Central memory CD4-positive, alpha-beta T cell (primary cell): ENCODE measurements around the gene ENPP3.
"Not testable (repeated sequence)": the region's sequence is repeated elsewhere in the genome, so short reads cannot be mapped to it uniquely, and the experiment has no call there.

Experiments used
- DNase-seq: peaks from one replicate; pipeline ENCODE4 v3.0.0; 2022

The ENPP3 gene

DNA sequence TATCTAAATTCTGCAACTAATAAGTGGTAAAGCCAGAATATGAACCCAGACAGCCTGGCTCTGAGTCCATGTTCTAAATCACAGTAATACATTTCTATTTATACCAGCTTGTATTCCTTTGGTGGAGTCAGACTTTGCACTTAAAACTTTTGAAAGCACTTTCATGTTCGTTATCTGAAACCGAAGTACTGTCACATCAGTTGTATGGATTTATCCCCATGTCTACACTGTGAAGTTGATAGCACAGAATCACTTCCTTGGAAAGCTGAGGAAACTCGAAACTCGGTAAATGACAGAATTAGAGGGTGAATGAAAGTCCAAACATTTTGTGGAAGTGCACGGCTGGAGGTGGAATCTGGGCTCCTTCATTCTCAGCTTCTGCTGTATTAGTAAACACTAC is 102.0 kb downstream of the ENPP3 start:
- DNase-seq: no peak

DNA sequence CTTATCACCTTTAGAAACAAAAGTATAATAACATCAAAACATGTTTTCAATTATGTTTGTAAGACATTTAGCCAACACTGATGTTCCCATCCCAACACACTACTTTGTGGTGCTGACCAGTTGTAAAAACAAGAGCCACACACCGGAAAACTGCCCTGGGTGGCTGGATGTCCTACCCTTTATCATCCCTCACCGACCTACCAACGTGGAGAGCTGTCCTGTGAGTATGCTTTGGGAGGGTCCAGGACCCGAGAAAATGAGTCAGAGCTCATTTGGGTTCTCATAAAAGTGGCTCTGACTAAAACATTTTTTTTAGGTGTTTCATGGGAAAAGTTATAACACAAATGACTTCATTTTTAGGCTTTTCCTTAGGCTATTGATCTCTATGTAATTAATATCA is 103.1 kb downstream of the ENPP3 start:
- no peak for DNase-seq

- DNase-seq: no peak
Observed at GRCh38 chr6:131741688-131742393, 104.7 kb downstream of the ENPP3 start.

- DNase-seq: no peak
Observed at GRCh38 chr6:131744432-131745287, 107.6 kb downstream of the ENPP3 start.

GRCh38 chr6:131745476-131745875 is 108.4 kb downstream of the ENPP3 start:
- DNase-seq: no peak

- no peak for DNase-seq
Observed at GRCh38 chr6:131747821-131748353, 110.8 kb downstream of the ENPP3 start.

- DNase-seq: no peak
Observed at GRCh38 chr6:131749023-131749422, 111.9 kb downstream of the ENPP3 start.

- not testable (repeated sequence) for DNase-seq
Observed at GRCh38 chr6:131751012-131751715, 114.1 kb downstream of the ENPP3 start.

- DNase-seq: no peak
Observed at GRCh38 chr6:131754088-131754487, 117.0 kb downstream of the ENPP3 start.

GRCh38 chr6:131754715-131755567 is 117.8 kb downstream of the ENPP3 start:
- no peak for DNase-seq

- no peak for DNase-seq
Observed at GRCh38 chr6:131755597-131755996, 118.5 kb downstream of the ENPP3 start.

DNA sequence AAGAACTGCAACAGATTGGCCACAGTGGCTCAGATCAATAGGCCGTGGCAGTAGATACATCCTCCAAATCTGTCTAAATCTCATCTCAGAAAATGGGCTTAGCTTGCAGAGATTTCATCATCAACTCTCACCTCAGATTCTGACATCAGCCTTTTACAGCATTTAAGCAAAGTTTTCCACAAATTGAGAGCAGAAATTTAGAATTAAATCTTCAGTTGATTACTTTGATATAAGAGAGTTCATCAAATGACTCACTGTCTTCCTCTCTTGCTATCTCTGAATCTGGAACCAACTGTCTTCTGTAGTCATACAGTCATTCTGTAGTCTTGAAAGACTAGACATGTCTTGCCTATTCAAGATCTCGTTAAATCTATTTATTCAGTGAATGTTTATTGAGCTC is 118.9 kb downstream of the ENPP3 start:
- DNase-seq: no peak

GRCh38 chr6:131758920-131759319 is 121.8 kb downstream of the ENPP3 start:
- DNase-seq: no peak

DNA sequence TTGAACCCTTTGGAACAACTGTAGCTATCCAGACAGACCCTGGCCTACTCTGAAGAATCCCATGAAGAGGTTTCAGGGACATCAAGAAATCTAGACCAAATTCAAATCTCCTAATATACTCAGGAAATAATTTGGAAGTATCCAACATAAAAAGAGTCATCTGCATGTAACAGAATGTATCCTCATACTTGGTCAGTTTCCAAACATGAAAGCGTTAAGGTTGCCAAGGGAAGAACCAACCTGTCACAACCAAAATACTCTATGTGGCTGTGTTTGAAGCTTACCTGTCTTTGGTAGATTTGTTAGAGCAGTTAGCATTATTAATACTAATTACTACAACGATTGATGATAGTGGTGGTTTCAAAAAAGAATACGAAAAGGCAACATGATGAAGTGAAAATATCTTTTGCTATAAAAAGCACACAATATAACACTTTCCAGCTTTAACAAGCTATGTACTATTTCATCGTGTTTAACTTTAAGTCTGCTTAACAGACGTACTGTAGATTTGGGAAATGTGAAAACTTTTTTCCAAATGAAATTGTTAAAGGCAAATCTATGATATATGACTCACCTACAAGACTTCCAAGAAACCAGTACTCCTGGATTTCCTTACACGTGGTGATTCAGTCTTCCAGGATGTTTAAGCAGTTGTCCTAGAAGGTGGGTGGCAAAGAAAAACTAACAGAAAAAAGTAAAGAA is 124.1 kb downstream of the ENPP3 start:
- DNase-seq: no peak

GRCh38 chr6:131761762-131762067 is 124.6 kb downstream of the ENPP3 start:
- no peak for DNase-seq

GRCh38 chr6:131762984-131763383 is 125.9 kb downstream of the ENPP3 start:
- DNase-seq: no peak

GRCh38 chr6:131763749-131764148 is 126.6 kb downstream of the ENPP3 start:
- no peak for DNase-seq

DNA sequence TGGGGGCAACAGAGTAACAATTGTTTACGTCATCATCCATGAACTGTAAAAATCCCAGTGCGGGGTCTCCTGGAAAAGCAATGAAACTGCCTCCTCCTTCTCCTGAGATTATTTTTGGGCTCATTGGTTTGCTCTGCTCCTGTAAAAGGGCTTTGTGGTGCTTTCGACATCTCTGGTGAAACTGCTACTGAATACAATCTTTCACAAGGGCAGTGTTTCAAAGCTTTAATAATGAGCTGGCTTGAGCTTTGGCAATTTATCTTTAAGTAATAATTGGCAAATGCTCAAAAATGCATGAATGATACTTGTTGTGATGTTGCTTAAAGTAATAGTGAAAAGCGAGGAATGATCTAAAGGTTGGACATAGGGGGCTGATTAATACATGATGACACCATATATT is 127.2 kb downstream of the ENPP3 start:
- no peak for DNase-seq

GRCh38 chr6:131765081-131765803 is 128.1 kb downstream of the ENPP3 start:
- DNase-seq: no peak

DNA sequence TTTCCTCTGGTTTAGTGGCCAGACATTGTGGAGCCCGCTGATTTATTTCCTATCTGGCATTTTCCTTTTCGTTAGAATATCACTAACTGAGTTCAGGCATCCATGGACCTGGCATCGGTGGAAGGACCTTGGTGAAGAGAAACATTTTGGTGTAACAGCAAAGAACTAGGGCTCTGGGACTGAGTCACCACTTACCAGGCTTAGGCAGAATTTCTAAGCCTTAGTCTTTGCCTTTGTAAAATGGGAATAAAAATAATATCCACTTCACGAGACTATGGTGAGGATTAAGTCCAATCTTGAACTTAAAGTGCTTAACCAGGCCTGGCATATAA is 128.7 kb downstream of the ENPP3 start:
- no peak for DNase-seq

GRCh38 chr6:131766631-131767030 is 129.5 kb downstream of the ENPP3 start:
- no peak for DNase-seq
